ENCODE data around the gene CYTH2.

GRCh38 chr19:48499316-48500090 is 30.3 kb downstream of the CYTH2 start:
- TF ChIP-seq CTCF (IDR thresholded peaks at IDR 0.05 in 2 of 3, conservative IDR thresholded peaks at IDR 0.05 in 1 of 3; ENCODE audit: insufficient read depth in 2 of 3, low read depth in 1 of 3, low read length in 3 of 3) (no peak), GABPB1 (CRISPR knock-in tag; IDR thresholded peaks at IDR 0.05) (no peak), RAD21 (CRISPR knock-in tag; conservative IDR thresholded peaks at IDR 0.05 in 1 of 2, IDR thresholded peaks at IDR 0.05 in 1 of 2) (no peak), CHD4 (IDR thresholded peaks at IDR 0.05; ENCODE audit: insufficient read depth, insufficient replicate concordance, low read depth, low read length, poor library complexity, severe bottlenecking) (no peak), EP300 (IDR thresholded peaks at IDR 0.05; ENCODE audit: low read length) (no peak)

Data from K562 (cell line).